ENCODE measurements around the gene SSBP3. TPM values are rescaled to one million over a fixed set of nuclear protein-coding genes. Genes with fewer than 3 reads are reported as not detected.

Gene SSBP3
- total and polyA plus RNA-seq, 9 of the 15 experiments (the other 6 are each of a cell fraction or from before 2014, with no cell fraction given): 8.7 to 108 (median 33.8) TPM

DNA sequence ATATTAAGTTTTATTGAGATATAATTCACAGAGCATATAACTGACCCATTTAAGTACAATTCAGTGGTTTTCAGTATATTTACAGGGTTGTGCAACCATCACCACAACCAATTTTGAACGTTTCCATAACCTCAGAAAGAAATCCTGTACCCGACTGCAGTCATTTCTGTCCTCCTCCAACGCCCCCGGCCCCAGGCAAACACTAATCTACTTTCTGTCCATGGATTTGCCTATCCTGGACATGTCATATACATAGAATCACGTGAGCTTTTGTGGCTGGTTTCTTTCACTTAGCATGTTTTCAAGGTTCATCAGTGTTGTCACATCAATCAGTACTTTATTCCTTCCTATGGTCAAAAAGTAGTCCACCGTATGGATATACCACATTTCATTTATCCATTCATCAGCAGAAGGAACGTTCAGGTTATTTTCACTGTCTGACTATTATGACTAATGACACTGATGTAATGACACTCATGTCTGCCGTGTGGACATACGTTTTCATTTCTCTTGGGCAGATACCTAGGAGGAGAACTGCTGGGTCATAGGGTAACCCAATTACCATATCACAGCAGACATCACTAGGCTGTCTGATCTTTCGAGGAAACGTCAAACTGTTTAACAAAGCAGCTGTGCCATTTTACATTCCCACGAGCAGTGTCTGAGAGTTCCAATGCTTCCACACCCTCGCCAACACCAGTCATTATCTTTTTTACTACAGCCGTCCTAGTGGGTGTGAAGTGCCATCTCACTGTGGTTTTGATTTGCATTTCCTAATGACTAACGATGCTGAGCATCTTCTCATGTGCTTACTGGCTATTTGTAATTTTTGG is 175.5 kb downstream of the SSBP3 start (continued):
- TF ChIP-seq ARID1B (IDR thresholded peaks at IDR 0.05): 0 out of 2 replicates have a peak, but pooled peaks have one; percentile 23
- TF ChIP-seq ESRRA (IDR thresholded peaks at IDR 0.05; ENCODE audit: borderline replicate concordance, low read depth): no peak
- TF ChIP-seq ZZZ3 (IDR thresholded peaks at IDR 0.05): no peak
- no peak for TF ChIP-seq CREM (IDR thresholded peaks at IDR 0.05; ENCODE audit: low read depth)
- TF ChIP-seq, protein P1, sequence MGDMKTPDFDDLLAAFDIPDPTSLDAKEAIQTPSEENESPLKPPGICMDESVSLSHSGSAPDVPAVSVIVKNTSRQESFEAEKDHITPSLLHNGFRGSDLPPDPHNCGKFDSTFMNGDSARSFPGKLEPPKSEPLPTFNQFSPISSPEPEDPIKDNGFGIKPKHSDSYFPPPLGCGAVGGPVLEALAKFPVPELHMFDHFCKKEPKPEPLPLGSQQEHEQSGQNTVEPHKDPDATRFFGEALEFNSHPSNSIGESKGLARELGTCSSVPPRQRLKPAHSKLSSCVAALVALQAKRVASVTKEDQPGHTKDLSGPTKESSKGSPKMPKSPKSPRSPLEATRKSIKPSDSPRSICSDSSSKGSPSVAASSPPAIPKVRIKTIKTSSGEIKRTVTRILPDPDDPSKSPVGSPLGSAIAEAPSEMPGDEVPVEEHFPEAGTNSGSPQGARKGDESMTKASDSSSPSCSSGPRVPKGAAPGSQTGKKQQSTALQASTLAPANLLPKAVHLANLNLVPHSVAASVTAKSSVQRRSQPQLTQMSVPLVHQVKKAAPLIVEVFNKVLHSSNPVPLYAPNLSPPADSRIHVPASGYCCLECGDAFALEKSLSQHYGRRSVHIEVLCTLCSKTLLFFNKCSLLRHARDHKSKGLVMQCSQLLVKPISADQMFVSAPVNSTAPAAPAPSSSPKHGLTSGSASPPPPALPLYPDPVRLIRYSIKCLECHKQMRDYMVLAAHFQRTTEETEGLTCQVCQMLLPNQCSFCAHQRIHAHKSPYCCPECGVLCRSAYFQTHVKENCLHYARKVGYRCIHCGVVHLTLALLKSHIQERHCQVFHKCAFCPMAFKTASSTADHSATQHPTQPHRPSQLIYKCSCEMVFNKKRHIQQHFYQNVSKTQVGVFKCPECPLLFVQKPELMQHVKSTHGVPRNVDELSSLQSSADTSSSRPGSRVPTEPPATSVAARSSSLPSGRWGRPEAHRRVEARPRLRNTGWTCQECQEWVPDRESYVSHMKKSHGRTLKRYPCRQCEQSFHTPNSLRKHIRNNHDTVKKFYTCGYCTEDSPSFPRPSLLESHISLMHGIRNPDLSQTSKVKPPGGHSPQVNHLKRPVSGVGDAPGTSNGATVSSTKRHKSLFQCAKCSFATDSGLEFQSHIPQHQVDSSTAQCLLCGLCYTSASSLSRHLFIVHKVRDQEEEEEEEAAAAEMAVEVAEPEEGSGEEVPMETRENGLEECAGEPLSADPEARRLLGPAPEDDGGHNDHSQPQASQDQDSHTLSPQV (IDR thresholded peaks at IDR 0.05): no peak
- TF ChIP-seq, protein P2, sequence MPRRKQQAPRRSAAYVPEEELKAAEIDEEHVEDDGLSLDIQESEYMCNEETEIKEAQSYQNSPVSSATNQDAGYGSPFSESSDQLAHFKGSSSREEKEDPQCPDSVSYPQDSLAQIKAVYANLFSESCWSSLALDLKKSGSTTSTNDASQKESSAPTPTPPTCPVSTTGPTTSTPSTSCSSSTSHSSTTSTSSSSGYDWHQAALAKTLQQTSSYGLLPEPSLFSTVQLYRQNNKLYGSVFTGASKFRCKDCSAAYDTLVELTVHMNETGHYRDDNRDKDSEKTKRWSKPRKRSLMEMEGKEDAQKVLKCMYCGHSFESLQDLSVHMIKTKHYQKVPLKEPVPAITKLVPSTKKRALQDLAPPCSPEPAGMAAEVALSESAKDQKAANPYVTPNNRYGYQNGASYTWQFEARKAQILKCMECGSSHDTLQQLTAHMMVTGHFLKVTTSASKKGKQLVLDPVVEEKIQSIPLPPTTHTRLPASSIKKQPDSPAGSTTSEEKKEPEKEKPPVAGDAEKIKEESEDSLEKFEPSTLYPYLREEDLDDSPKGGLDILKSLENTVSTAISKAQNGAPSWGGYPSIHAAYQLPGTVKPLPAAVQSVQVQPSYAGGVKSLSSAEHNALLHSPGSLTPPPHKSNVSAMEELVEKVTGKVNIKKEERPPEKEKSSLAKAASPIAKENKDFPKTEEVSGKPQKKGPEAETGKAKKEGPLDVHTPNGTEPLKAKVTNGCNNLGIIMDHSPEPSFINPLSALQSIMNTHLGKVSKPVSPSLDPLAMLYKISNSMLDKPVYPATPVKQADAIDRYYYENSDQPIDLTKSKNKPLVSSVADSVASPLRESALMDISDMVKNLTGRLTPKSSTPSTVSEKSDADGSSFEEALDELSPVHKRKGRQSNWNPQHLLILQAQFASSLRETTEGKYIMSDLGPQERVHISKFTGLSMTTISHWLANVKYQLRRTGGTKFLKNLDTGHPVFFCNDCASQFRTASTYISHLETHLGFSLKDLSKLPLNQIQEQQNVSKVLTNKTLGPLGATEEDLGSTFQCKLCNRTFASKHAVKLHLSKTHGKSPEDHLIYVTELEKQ (CRISPR knock-in tag; IDR thresholded peaks at IDR 0.05): no peak
- no peak for TF ChIP-seq CHD4 (IDR thresholded peaks at IDR 0.05; ENCODE audit: insufficient read depth, insufficient replicate concordance, low read depth, low read length, poor library complexity, severe bottlenecking)
- TF ChIP-seq HEY1 (CRISPR knock-in tag; IDR thresholded peaks at IDR 0.05; ENCODE audit: borderline replicate concordance): no peak
- TF ChIP-seq ZNF239 (CRISPR knock-in tag; IDR thresholded peaks at IDR 0.05): no peak
- no peak for TF ChIP-seq ZNF79 (CRISPR knock-in tag; IDR thresholded peaks at IDR 0.05; ENCODE audit: low read depth)
- no peak for TF ChIP-seq ZNF707 (CRISPR knock-in tag; conservative IDR thresholded peaks at IDR 0.05)
- TF ChIP-seq NR4A1 (CRISPR knock-in tag; IDR thresholded peaks at IDR 0.05): no peak
- TF ChIP-seq NR4A1 (tag; IDR thresholded peaks at IDR 0.05): no peak
- TF ChIP-seq HNRNPK (IDR thresholded peaks at IDR 0.05; ENCODE audit: low read depth, low read length, poor library complexity, severe bottlenecking): no peak
